ENCODE results near the gene LCN2.

DNA sequence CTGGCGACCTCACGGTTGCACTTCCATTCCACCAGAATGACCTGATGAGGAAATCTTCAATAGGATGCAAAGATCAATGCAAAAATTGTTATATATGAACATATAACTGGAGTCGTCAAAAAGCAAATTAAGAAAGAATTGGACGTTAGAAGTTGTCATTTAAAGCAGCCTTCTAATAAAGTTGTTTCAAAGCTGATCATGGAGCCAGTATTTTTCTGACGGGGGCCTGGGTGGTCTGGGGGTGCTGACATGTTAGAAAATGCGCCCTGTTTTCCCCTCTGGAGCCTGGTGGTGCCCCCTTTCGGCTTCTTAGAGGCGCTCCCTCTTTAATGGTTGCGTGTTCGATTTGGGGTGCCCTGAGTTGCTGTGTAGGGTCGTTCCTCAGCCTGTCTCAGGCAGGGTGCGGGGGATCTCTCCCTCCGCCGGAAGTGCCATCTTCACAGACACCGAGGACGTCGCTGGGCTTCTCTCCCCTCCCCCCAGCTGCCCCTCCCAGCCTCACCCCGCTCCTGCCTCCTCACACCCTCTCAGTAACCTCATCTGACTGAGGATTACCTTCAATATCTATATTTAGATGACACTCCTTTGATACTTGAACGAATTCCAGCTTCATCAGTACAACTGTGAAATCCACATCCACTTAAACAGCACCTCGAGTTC, 40.1 kb upstream of the LCN2 start:
- TF ChIP-seq EZH2phosphoT487 (IDR thresholded peaks at IDR 0.05; ENCODE audit: insufficient read depth, low read depth): no peak
- no peak for TF ChIP-seq EZH2 (IDR thresholded peaks at IDR 0.05; ENCODE audit: insufficient read depth, poor library complexity, severe bottlenecking)

All from GM23248 (cell line).